ENCODE results near the gene YBEY. TPM values are rescaled to one million over a fixed set of nuclear protein-coding genes. Genes with fewer than 3 reads are reported as not detected.

Gene YBEY
- total and polyA plus RNA-seq, 4 donors = 7.6 to 32.1 (median 15.1) TPM

DNA sequence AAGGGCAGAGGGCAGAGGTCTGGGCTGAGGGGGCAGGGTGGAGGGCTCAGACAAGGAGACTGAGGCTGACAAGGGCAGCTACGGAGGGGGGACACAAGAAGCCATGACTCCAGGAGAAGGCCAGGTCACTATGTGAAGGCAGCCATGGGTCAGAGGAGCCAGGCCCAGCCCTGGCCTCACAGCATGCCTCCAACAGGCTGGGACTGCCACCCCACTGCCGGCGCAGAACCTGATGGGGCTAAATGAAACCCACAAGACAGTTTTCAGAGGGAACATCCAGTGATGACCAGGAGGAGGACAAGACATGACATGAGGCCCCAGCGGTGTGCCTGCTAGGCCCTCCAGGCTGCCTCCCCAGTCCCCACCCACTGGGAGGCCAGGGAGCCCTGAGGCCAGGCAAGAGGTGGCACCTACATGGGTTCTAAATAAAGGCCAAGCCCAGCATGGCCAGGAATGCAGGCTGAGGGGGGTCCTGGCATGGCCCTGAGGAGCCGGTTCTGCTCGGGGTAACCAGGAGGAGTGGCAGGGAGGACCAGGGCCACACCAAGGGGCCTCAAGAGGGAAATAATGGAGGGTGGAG, 30.3 kb upstream of the YBEY start:
- no peak overlapping the region for H3K4me3 ChIP-seq
- no peaks in the 10 kb centered on the region for H3K9me3 ChIP-seq (ENCODE audit: control insufficient read depth in 4 of 4, insufficient read depth in 3 of 4, low read length in 3 of 4)
- TF ChIP-seq, protein P1, sequence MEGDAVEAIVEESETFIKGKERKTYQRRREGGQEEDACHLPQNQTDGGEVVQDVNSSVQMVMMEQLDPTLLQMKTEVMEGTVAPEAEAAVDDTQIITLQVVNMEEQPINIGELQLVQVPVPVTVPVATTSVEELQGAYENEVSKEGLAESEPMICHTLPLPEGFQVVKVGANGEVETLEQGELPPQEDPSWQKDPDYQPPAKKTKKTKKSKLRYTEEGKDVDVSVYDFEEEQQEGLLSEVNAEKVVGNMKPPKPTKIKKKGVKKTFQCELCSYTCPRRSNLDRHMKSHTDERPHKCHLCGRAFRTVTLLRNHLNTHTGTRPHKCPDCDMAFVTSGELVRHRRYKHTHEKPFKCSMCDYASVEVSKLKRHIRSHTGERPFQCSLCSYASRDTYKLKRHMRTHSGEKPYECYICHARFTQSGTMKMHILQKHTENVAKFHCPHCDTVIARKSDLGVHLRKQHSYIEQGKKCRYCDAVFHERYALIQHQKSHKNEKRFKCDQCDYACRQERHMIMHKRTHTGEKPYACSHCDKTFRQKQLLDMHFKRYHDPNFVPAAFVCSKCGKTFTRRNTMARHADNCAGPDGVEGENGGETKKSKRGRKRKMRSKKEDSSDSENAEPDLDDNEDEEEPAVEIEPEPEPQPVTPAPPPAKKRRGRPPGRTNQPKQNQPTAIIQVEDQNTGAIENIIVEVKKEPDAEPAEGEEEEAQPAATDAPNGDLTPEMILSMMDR (IDR thresholded peaks at IDR 0.05; ENCODE audit: control extremely low read depth, extremely low read depth) = no peak
- H3K27me3 ChIP-seq (ENCODE audit: control insufficient read depth in 3 of 3, insufficient read depth in 3 of 3, low read length in 2 of 3) = no peaks in the 10 kb centered on the region
- 95 to 96% methylated on average over 6 of the region's 6 CpGs for WGBS, 2 donors
- no peaks in the 10 kb centered on the region for H3K4me1 ChIP-seq (ENCODE audit: control insufficient read depth in 5 of 5, insufficient read depth in 5 of 5, low read length in 5 of 5)
- H3K27ac ChIP-seq (ENCODE audit: low read depth in 1 of 2, low read length in 1 of 2) = peak overlapping the region in 1 of 2 donors; percentile 51
- H3K9ac ChIP-seq (ENCODE audit: insufficient read depth in 1 of 2, low read length in 2 of 2) = no peak overlapping the region
- ATAC-seq (ENCODE audit: insufficient read depth, low FRiP score) (no peak), DNase-seq (no peak)
- peaks cover 29 to 63% (median 51%) of the 10 kb centered on the region in 4 donors for H3K36me3 ChIP-seq (ENCODE audit: control insufficient read depth in 4 of 4, insufficient read depth in 4 of 4, low read length in 4 of 4)

GRCh38 chr21:46256501-46256994, 29.6 kb upstream of the YBEY start:
- TF ChIP-seq, protein P1 (IDR thresholded peaks at IDR 0.05; ENCODE audit: control extremely low read depth, extremely low read depth) = no peak

GRCh38 chr21:46264046-46264689, 22.0 kb upstream of the YBEY start:
- DNase-seq = no peak

More at GRCh38 chr21:46256501-46256994, 29.6 kb upstream of the YBEY start:
- no peak overlapping the region for H3K4me3 ChIP-seq
- H3K27me3 ChIP-seq (ENCODE audit: control insufficient read depth in 3 of 3, insufficient read depth in 3 of 3, low read length in 2 of 3) = no peaks in the 10 kb centered on the region
- no peaks in the 10 kb centered on the region for H3K9me3 ChIP-seq (ENCODE audit: control insufficient read depth in 4 of 4, insufficient read depth in 3 of 4, low read length in 3 of 4)
- peaks cover 25 to 67% (median 50%) of the 10 kb centered on the region in 4 donors for H3K36me3 ChIP-seq (ENCODE audit: control insufficient read depth in 4 of 4, insufficient read depth in 4 of 4, low read length in 4 of 4)
- ATAC-seq (ENCODE audit: insufficient read depth, low FRiP score) = no peak
- DNase-seq = no peak
- 92 to 96% methylated on average over 18 of the region's 18 CpGs for WGBS, 2 donors
- no peaks in the 10 kb centered on the region for H3K4me1 ChIP-seq (ENCODE audit: control insufficient read depth in 5 of 5, insufficient read depth in 5 of 5, low read length in 5 of 5)
- H3K27ac ChIP-seq (ENCODE audit: low read depth in 1 of 2, low read length in 1 of 2) = peak overlapping the region in 1 of 2 donors; percentile 51
- no peak overlapping the region for H3K9ac ChIP-seq (ENCODE audit: insufficient read depth in 1 of 2, low read length in 2 of 2)

More at GRCh38 chr21:46264046-46264689, 22.0 kb upstream of the YBEY start:
- no peaks in the 10 kb centered on the region for H3K9me3 ChIP-seq (ENCODE audit: control insufficient read depth in 4 of 4, insufficient read depth in 3 of 4, low read length in 3 of 4)
- no peak for ATAC-seq (ENCODE audit: insufficient read depth, low FRiP score)
- WGBS, 2 donors = 96% methylated on average over 22 of the region's 22 CpGs
- TF ChIP-seq, protein P1 (IDR thresholded peaks at IDR 0.05; ENCODE audit: control extremely low read depth, extremely low read depth) = no peak
- H3K36me3 ChIP-seq (ENCODE audit: control insufficient read depth in 4 of 4, insufficient read depth in 4 of 4, low read length in 4 of 4) = peaks cover 25 to 58% (median 45%) of the 10 kb centered on the region in 4 donors
- no peak overlapping the region for H3K4me3 ChIP-seq
- no peak overlapping the region for H3K27ac ChIP-seq (ENCODE audit: low read depth in 1 of 2, low read length in 1 of 2)
- no peak overlapping the region for H3K9ac ChIP-seq (ENCODE audit: insufficient read depth in 1 of 2, low read length in 2 of 2)
- H3K4me1 ChIP-seq (ENCODE audit: control insufficient read depth in 5 of 5, insufficient read depth in 5 of 5, low read length in 5 of 5) = no peaks in the 10 kb centered on the region
- H3K27me3 ChIP-seq (ENCODE audit: control insufficient read depth in 3 of 3, insufficient read depth in 3 of 3, low read length in 2 of 3) = no peaks in the 10 kb centered on the region

Data from lung (tissue), 12 donors.